T-helper 9 cell (primary cell): Measurements from ENCODE around the gene NCKIPSD.
A peak's percentile ranks its signal among the peaks of the same experiment; 100 is the strongest.

Source experiments
- DNase-seq: peaks from one replicate; pipeline ENCODE4 v3.0.0-alpha.2; 2020

Gene NCKIPSD

DNA sequence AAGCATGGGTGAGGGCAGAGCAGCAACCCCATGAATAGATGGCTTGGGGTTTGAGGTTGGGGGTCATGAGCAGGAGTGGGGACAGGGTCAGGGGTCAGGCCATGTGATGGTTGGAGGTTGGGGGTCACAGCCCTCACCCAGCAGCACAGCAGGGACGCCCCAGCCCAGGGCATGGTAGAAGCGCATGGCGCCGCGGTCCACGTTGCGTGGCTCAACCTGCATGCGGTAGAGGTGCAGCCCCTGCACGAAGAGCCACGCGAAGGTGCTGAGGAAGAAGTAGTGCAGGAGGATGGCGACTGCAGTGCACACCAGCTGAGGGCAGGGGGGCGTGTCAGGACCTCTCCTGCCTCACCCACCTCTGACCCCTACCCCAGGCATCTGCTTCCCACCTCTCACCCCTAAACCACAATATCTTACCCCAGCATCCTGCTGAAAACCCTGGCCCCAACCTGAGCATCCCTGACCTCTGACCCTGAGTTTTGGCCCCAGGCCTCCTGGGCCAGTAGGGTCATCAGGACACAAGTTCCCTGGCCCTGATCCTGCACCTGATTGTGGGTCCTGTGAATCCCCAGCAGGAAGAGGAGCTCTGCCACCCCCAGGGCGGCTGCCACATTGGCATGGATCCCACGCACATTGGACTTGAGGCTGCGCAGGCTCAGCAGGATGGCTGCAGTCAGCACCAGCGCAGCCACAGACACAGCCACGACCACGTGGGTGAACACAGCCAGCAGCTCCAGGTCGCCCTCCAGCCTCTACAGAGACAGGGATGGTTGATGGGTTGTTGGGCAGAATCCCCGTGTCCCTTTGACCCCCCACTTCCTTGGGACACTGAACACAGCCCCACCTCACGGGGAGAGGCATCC, 40.6 kb downstream of the NCKIPSD start:
- no peak for DNase-seq

DNA sequence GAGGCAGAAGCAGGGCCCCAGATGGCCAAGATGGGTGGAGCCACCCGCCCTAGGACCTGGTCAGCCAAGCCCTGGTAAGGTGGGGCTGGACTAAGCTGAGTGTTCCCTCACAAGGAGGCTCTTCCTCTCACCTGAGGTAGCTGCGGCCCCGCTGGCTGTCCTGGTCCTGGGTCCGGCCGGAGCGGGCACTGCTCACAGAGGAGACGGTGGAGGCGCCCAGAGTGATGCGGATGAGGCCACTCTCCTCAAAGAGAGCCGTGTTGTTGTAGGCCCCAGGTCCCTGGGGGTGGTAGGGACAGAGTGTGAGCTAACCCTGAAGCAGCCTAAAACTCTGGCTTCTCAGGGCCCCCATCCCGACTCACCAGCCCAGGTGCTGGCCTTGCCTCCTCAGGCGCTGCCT, 43.1 kb downstream of the NCKIPSD start:
- no peak for DNase-seq

DNA sequence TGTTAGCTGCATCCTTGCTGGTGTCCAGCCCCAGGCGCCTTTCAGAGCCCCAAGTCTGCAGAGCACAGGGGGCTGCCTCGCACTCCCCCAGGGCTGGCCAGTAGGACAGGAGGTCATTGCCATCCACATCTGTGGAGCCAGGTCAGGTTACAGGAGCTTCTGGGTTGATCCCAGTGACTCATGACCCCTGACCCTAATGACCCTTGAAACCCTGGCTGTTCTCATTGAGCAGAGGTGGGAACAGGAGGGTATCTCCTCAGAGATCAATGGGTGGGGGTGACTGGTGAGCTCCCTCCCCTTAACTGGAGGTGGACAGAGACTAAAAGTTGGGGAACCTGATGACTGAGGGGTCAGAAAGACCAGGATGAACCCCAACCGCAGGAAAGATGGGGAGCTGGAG, 44.3 kb downstream of the NCKIPSD start:
- no peak for DNase-seq

DNA sequence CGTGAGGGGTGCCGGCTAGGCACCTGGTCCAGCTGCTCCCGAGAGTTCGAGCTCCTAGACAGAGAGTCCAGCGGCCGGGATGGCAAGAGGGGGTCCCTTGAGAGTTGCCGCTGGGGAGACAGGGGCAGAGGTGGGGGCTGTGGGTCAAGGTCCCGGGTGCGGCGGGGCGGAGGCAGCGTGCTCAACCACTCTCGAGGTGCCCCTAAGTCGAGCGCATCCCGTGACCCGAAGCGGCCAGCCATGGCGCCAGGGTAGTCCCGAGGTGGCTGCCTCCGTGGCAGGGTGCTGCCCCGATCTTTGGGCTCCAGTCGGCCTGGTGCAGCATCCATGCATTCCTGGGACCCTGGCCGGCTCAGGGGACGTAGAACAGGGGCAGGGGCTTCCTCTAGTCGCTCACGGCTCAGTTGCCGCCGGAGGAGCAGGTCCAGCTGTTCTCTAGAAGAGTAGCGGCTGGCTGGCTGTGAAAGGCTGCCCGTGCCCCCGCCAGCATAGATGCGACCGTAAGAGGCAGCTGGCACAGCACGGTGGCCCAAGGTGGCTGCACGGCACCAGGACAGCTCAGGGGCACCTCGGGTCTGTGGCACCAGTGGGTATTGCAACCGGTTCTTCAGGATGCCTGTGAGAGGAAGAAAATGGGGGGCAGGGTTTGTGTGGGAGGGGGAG, 45.6 kb downstream of the NCKIPSD start:
- DNase-seq: no peak

DNA sequence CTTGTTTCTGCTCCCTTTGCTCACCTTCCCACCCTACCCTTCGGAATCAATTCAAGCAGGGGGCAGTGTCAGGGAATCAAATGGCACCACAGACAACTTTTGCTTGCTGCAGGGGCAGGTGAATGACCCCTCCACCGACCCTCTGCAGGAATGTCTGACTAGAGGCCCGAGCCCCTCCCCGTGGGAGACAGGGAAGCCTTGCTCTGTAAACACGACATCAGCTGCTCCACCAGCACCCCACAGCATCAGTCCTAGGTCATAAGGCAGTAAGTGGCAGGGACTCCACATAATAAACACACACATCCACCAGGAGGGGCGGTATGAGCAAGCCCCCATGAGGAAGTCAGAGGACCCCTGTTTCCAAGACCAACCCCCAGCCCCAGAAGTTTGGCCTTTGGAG, 48.4 kb downstream of the NCKIPSD start:
- DNase-seq: no peak

DNA sequence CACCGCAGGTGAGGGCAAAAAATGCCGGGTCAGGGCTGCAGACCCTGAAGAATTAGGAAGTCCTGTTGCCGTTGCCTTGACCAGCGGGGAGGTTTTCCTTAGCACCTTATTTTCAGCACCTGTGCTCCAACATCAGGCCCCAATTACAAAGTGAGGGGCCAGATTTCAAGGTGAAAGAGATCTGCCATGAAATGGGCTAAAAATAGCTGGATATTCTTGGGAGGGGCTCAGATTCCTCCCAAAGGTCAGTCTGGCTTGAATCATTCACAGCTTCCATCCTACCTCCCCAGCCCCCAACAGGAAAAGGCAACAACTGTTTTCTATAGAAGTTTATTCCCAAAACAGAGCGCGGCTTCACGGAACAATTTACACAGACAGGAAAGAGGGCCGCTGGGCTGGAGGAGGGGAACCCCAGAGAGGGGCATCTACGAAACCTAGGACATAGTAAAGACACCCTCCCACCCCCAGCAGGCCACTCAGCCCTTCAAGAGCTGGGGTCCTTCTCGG, 49.5 kb downstream of the NCKIPSD start:
- DNase-seq: no peak

DNA sequence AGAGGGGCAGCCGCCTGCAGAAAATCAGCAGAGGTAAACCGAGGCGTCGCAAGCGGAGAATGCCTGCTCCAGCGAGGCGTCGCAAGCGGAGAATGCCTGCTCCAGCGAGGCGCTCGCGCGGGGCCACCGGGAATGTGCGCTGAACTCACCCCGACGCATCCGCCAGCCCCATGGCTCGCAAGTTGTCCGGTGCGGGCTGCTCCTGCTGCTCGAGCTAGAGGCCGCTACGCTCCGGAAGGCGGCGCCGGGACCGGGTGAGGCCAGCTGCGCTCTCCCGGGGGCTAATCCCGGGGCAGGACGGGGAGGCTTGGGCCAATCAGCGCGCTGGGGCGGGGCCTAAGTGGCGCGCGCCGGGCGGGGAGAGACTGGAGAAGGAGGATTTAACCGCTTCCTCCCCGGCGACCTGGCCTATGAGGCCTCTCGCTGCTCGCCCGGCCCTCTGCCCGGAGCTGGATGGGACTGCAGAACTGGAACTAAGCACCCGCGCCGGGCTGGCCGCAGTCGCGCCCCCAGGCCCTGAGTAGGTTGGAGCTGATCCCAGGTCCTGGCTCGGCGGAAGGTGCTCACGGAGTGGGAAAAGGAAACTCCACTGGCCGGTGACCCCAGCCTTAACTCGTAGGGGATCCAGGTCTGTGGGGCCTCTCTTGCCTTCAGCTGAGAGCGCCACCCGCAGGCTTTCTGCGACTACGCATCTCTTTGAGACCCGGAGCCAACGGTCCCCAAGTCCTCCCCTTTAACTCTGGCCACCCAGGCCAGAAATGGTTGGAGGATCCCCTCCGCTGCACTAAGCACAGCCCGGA, 50.3 kb downstream of the NCKIPSD start, which contains the start of gene SLC26A6:
Gene SLC26A6, minus strand, starts transcription at position 240 of the 800 bp plus-strand sequence. Its CDS starts 68 bp downstream, at position 172.
- DNase-seq: peak; percentile 90

DNA sequence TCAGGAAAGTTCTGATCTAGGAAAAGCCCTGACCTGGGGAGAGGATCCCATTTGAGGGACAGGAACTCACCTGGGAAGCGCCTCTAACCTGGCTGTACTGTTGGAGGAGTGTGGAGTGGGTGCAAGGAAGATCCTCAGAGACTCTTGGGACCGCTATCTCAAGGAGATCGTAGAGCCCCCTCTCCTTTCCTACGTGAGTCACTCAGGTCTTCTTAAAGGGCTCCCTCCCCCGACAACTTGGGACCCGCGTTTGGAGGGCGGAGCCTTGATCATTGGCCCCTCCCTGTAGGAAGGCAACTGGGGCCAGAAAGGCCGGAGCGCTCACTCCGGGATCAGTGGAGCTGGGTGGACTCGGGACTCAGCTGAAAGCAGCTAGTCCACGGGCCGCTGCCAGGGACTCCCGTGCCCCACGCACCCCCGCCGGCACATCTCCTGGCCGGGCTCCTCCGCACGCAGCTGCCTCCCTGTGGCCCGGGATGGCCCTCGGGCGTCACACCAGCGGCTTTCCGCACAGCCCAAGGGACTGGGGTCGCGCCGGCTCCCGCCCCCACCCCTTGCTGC, 51.0 kb downstream of the NCKIPSD start:
- peak; percentile 13 for DNase-seq

DNA sequence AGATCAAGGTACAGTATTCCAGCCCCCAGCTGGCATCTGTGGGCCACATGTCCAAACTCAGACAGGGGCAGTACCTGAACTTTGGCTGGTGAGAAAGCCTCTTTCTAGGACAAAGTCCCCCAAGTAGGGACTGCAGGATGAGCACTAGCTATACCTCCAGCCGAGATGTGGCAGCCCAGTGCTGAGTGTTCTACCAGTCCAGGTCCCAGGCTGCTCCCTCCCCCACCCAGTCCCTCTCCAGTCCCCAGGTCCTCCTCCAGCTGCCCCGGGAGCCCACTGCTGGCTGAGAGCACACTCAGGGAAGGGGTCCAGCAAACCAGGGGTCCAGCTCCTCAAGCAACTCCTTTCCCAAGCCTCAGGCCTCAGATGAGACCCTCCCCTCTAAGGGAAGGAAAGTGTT, 52.0 kb downstream of the NCKIPSD start:
- DNase-seq: no peak

DNA sequence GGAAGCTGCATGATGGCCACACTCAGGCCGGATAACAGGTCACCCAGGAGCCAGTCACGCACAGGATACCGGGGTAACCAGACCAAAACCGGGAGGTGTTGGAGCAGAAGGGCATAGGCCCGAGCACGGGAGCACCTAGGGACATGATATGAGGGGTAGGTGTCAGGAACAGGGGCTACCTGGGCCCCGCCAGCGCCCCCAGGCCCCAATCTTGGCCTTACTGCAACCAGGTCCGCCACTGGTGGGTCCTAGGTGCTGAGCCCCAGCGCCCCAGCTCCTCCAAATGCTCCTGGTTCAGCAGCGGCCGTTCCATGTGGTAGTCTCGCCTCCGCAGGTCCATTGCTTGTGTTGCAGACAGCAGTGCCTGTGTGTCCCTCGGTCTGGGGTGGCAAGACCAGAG, 52.5 kb downstream of the NCKIPSD start:
- no peak for DNase-seq

DNA sequence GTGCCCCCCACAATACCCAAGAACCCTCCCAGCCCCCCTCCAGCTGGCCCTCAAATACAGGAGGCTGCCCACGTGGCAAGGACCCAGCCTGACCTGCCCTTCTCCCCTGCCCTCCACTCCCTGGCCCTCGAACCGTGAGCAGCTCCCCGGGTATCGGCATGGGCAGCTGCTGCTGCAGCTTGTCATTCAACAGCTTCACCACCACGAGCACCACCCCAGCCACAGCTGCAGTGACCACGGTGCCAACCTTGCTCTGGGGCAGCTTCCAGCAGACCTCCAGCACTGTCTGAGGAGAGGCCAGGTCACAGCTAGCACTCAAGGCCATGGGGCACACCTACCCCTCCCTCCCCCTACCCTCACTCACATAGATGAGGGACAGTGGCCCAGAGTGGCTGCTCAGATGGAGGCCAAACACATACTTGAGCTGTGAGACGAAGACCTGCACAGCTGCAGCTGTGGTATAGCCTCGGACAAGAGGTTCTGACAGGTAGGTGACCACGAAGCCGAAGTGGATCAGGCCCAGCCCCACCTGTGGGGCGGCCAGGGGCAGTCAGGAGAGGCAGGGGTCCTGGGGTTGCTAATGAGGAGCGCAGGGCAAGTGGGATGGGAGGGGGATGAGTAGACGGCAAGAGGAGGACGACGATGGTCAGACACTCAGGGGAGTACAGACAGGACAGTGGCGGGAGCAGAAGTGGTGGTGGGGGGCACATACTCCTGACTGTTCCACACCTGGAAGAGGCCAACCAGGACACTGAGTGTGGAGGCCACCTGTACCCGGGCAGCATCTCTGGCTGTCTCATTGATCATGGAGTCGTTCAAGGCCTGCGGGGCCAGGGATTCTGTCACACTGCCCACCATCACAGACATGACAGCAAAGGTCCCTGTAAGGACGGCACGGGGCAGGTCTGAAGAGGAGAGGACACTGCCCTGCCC, 53.9 kb downstream of the NCKIPSD start:
- no peak for DNase-seq

DNA sequence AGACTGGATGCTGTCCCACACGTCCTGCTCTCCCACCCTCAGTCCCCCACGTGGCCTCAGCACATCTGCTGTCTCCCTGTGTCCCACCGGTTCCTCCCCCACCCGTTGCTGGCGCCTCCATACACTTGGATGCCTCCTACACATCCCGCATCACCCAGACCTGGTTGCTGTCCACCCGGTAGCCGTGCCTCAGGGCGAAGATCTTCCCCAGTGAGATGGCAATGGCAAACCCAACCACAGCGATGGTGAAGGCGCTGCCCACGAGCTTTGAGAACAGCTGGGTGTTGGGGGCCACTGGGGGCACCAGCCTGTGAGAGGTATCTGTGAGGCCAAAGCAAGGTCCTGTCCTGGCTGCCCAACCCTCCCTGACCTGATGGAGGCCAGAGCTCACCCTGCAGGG, 54.9 kb downstream of the NCKIPSD start:
- DNase-seq: no peak

DNA sequence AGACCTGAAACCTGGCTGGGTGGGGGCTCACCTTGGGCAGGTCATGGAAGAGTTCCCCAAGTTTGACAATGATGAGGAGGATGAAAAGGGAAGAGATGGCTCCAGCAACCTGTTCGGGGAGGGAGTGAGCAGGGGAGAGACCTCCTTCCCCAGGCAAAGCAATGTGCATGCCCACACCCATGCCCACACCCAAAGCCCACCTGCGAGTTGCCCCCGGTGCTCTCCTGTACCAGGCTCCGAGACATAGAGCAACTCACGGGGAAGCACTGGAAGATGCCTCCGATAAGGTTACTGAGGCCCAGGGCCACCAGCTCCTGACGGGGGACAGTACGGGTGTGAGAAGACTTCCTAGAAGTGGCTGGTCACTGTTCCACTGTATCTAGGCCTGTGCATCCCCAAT, 55.3 kb downstream of the NCKIPSD start:
- no peak for DNase-seq

DNA sequence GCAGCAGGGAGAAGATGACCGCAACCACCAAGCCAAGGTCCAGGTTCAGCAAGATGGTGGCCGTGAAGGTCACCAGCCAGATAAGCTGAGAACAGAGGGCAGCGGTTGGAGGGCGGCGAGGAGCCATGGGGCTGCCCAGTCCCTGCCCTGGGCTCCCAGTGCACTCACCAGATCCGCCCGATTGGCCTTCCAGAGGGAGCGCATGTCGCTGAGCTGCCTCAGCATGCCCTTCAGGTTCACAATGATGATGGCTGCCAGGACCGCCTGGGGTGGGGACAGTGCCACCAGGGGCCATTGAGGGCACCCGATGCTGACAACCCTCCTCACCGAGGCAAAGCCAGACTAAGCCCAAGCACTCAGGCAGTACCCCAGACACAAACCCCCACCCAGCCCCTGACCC, 55.8 kb downstream of the NCKIPSD start:
- no peak for DNase-seq

DNA sequence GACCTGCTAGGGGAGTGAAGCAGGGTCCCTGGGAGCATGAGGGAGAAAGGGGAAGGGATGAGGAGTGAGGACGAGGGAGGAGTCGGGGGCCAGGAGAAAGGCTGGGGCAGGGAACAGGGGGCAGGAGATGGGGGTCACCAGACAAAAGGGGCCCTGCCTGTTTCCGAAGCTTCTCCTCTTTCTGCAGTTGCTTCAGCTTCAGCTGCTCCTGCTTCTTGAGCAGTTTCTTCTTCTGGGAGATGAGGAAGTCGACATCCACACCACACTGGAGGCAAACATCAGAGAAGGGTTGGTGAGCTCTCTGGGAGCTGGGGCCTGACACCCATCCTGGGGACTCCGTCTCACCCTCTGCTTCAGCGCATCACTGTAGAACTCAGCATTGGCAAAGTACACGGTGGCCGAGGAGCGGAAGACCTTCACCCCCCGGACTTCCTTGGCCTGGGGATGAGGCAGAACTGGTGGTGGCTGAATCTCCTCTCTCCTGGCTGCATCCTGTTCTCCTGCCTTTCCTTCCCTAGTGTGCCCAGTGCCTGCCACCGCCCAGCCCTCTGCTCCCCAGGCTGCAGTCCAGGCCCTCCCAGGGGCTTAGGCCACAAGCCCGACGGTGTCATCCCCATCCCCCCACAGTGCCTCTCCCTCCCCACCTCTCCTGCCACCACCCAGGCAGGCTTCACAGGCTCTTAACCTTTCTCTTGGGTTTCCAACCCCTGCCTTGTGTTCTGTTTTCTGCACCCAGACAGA, 57.3 kb downstream of the NCKIPSD start:
- no peak for DNase-seq

DNA sequence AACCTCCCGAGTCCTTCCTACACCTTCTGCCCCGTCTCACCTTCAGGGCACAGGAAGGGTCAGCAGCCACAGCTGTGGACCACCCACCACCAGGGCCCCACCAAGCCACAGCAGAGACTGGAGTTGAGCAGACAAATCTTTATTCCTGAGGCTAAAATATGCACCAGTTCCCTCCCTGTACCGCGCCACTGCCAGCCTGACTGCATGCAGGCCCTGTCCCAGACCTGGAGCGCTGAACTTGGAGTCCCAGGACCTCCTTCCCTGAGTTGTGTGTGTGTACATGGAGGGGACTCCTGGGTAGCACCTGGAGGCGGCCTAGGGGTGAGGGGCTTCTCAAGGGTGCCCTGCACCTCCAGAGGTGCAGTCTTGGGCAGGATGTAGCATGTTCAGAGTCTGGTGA, 60.1 kb downstream of the NCKIPSD start:
- no peak for DNase-seq

DNA sequence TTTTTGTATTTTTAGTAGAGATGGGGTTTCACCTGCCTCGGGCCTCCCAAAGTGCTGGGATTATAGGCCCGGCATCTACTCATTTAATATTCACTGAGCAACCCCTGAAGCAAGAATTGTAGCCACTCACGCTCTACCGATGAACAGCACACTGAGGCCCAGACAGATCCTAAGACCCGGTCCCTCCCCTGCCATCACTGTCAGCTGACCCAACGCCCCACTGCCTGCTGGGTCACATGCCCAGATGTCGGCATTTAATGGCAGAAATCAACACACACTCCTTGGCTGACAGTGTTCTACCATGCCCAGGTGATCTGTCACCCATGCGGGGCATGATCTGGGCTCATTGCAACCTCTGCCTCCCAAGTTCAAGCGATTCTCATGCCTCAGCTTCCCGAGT, 60.9 kb downstream of the NCKIPSD start:
- DNase-seq: no peak

DNA sequence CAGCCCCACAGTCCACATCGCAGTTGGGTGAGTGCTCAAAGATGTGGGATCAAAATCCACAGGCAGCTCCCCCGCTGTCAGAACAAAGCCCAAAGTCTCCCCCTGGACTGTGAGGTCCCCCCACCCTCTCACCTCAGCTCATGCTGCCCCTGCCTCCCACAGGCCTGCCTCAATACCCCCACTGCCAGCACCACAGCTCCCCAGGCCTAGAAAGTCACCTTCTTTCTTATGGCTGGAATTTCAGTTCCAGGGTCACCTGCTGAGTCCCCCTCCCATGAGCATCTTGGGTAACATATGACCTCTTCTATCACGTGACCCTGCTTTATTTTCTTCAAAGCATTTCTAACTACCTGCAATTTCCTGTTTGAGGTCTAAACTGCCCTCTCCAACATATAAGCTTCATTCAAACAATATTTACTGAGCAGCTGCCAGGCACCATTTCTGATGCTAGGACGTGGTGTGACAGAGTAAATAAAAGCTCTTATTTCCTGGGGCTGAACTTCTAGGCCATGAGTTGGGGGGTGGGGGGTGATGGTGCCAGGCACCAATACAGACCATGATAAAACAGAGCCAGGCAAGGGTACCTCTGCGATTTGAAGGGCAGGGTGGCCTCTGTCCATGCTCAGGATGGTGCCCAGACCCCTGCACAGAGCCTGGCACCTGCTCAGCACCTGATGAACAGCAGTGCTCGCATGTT, 61.7 kb downstream of the NCKIPSD start:
- DNase-seq: no peak
